Measurements from ENCODE around the gene ADORA2A. TPM values are rescaled to one million over a fixed set of nuclear protein-coding genes. Genes with fewer than 3 reads are reported as not detected.

ADORA2A gene
- total and polyA plus RNA-seq, 9 donors: 8.1 to 15.5 (median 11.3) TPM

DNA sequence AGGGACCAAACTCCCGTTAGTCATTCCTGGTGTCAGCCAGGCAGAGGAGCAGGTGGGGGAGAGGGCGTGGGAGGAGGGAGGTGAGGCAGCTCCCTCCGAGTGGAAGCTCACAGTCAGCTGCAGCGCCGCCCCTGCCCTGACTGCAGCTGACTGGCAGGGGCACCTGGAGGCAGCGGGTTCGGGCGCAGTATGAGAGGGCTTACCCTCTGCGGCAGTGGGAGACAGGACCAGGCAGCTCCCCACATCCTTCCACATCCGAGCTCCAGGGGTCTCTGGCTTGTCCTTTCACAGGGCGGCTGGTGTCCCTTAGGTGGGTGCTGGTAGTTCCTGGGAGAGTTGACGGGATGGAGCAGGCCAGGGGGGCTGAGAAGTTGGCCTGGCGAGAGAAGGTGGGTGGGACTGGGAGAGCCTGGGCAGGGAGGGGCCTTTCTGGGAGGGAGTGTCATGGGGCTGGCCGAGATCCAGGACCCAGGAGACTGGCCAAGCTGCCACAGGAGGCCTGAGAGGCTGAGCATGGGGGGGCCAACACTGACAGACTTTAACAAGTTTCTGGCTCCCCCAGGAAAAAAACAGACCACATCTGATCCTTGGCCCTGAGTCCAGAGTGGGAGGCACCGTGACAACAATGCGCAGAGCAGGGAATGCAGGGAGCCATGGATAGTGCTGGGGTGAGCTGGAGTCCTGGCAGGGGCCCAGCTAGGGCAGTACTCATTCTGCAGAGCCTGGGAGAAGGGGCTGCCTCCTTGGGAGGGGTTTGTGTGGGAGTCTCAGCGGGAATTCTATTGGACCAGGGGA lies 4.9 kb downstream of the ADORA2A start:
- Histone ChIP-seq H3K27ac (ENCODE audit: low read length) (peak overlapping the region; percentile 94), H3K4me3 (ENCODE audit: low read length) (no peak overlapping the region), H3K9me3 (replicated peaks; ENCODE audit: control insufficient read depth, low read depth, low read length) (no peaks in the 10 kb centered on the region), H3K36me3 (ENCODE audit: control insufficient read depth, insufficient read depth, low read length) (peaks cover 7% of the 10 kb centered on the region), H3K4me1 (ENCODE audit: control insufficient read depth, insufficient read depth, low read length) (peaks cover 92% of the 10 kb centered on the region), H3K27me3 (ENCODE audit: control insufficient read depth, insufficient read depth, low read length) (peaks cover 2% of the 10 kb centered on the region)
- 43% methylated on average over 9 of the region's 17 CpGs for whole genome bisulfite sequencing (ENCODE audit: insufficient coverage)
- peak; percentile 91 for DNase-seq

GRCh38 chr22:24433001-24433827 lies 5.8 kb downstream of the ADORA2A start:
- peaks cover 97% of the 10 kb centered on the region for H3K4me1 ChIP-seq (ENCODE audit: control insufficient read depth, insufficient read depth, low read length)
- H3K27ac ChIP-seq (ENCODE audit: low read length): peak overlapping the region; percentile 94
- DNase-seq: no peak
- H3K9me3 ChIP-seq (replicated peaks; ENCODE audit: control insufficient read depth, low read depth, low read length): no peaks in the 10 kb centered on the region
- H3K36me3 ChIP-seq (ENCODE audit: control insufficient read depth, insufficient read depth, low read length): peaks cover 7% of the 10 kb centered on the region
- 87% methylated on average over 31 of the region's 34 CpGs for WGBS (ENCODE audit: insufficient coverage)
- no peaks in the 10 kb centered on the region for H3K27me3 ChIP-seq (ENCODE audit: control insufficient read depth, insufficient read depth, low read length)
- no peak overlapping the region for H3K4me3 ChIP-seq (ENCODE audit: low read length)

- DNase-seq: peak; percentile 96
- 54% methylated on average over 6 of the region's 12 CpGs for WGBS (ENCODE audit: insufficient coverage)
- H3K27ac ChIP-seq (ENCODE audit: low read length): peak overlapping the region; percentile 94
- peaks cover 7% of the 10 kb centered on the region for H3K36me3 ChIP-seq (ENCODE audit: control insufficient read depth, insufficient read depth, low read length)
- H3K4me3 ChIP-seq (ENCODE audit: low read length): no peak overlapping the region
- no peaks in the 10 kb centered on the region for H3K9me3 ChIP-seq (replicated peaks; ENCODE audit: control insufficient read depth, low read depth, low read length)
- no peaks in the 10 kb centered on the region for H3K27me3 ChIP-seq (ENCODE audit: control insufficient read depth, insufficient read depth, low read length)
- peaks cover 91% of the 10 kb centered on the region for H3K4me1 ChIP-seq (ENCODE audit: control insufficient read depth, insufficient read depth, low read length)
Observed at GRCh38 chr22:24433828-24434470, 6.5 kb downstream of the ADORA2A start.

- peak overlapping the region; percentile 94 for H3K27ac ChIP-seq (ENCODE audit: low read length)
- 39% methylated on average over 13 of the region's 16 CpGs for WGBS (ENCODE audit: insufficient coverage)
Observed at GRCh38 chr22:24434471-24435322, 7.3 kb downstream of the ADORA2A start.

GRCh38 chr22:24435323-24435645 lies 7.9 kb downstream of the ADORA2A start:
- H3K27me3 ChIP-seq (ENCODE audit: control insufficient read depth, insufficient read depth, low read length): no peaks in the 10 kb centered on the region
- H3K27ac ChIP-seq (ENCODE audit: low read length): peak overlapping the region; percentile 94
- H3K4me1 ChIP-seq (ENCODE audit: control insufficient read depth, insufficient read depth, low read length): peaks cover 86% of the 10 kb centered on the region
- H3K4me3 ChIP-seq (ENCODE audit: low read length): no peak overlapping the region
- peaks cover 7% of the 10 kb centered on the region for H3K36me3 ChIP-seq (ENCODE audit: control insufficient read depth, insufficient read depth, low read length)
- H3K9me3 ChIP-seq (replicated peaks; ENCODE audit: control insufficient read depth, low read depth, low read length): no peaks in the 10 kb centered on the region
- WGBS (ENCODE audit: insufficient coverage): no CpG with 5 or more reads among the region's 2 CpGs
- DNase-seq: no peak

More at GRCh38 chr22:24434471-24435322, 7.3 kb downstream of the ADORA2A start:
- Histone ChIP-seq H3K9me3 (replicated peaks; ENCODE audit: control insufficient read depth, low read depth, low read length) (no peaks in the 10 kb centered on the region), H3K4me1 (ENCODE audit: control insufficient read depth, insufficient read depth, low read length) (peaks cover 86% of the 10 kb centered on the region), H3K4me3 (ENCODE audit: low read length) (no peak overlapping the region), H3K36me3 (ENCODE audit: control insufficient read depth, insufficient read depth, low read length) (peaks cover 7% of the 10 kb centered on the region), H3K27me3 (ENCODE audit: control insufficient read depth, insufficient read depth, low read length) (no peaks in the 10 kb centered on the region)
- peak; percentile 99 for DNase-seq

GRCh38 chr22:24435861-24436371 lies 8.5 kb downstream of the ADORA2A start:
- Histone ChIP-seq H3K9me3 (replicated peaks; ENCODE audit: control insufficient read depth, low read depth, low read length) (no peaks in the 10 kb centered on the region), H3K4me3 (ENCODE audit: low read length) (no peak overlapping the region), H3K36me3 (ENCODE audit: control insufficient read depth, insufficient read depth, low read length) (peaks cover 12% of the 10 kb centered on the region), H3K27me3 (ENCODE audit: control insufficient read depth, insufficient read depth, low read length) (no peaks in the 10 kb centered on the region), H3K4me1 (ENCODE audit: control insufficient read depth, insufficient read depth, low read length) (peaks cover 86% of the 10 kb centered on the region), H3K27ac (ENCODE audit: low read length) (peak overlapping the region; percentile 94)
- peak; percentile 80 for DNase-seq
- WGBS (ENCODE audit: insufficient coverage): 35% methylated on average over 9 of the region's 13 CpGs

GRCh38 chr22:24436553-24436952 lies 9.2 kb downstream of the ADORA2A start:
- Histone ChIP-seq H3K4me1 (ENCODE audit: control insufficient read depth, insufficient read depth, low read length) (peaks cover 86% of the 10 kb centered on the region), H3K36me3 (ENCODE audit: control insufficient read depth, insufficient read depth, low read length) (peaks cover 19% of the 10 kb centered on the region), H3K27ac (ENCODE audit: low read length) (peak overlapping the region; percentile 94), H3K27me3 (ENCODE audit: control insufficient read depth, insufficient read depth, low read length) (no peaks in the 10 kb centered on the region), H3K9me3 (replicated peaks; ENCODE audit: control insufficient read depth, low read depth, low read length) (no peaks in the 10 kb centered on the region), H3K4me3 (ENCODE audit: low read length) (no peak overlapping the region)
- no peak for DNase-seq
- WGBS (ENCODE audit: insufficient coverage): 94% methylated on average over 2 of the region's 3 CpGs

DNA sequence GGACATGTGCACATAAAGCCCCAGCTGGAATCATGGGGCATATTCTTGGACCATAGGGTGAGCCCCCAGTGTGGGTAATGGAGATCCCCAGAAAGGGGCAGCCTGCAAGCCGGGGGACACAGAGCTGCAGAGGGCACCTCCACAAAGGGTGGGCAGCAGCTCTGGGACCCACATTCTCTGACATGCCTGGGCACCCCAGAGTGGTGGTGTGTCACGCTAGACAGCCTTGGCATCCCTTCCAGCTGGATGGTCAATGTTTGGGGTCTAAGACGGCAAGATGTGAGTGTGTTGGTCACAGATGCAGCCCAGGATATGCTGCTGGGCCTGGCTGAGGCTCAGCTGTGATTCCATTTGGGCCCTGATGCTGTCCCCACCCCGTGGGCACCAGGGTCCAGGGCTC lies 9.7 kb downstream of the ADORA2A start:
- Histone ChIP-seq H3K9me3 (replicated peaks; ENCODE audit: control insufficient read depth, low read depth, low read length) (no peaks in the 10 kb centered on the region), H3K36me3 (ENCODE audit: control insufficient read depth, insufficient read depth, low read length) (peaks cover 20% of the 10 kb centered on the region), H3K4me1 (ENCODE audit: control insufficient read depth, insufficient read depth, low read length) (peaks cover 86% of the 10 kb centered on the region), H3K27me3 (ENCODE audit: control insufficient read depth, insufficient read depth, low read length) (no peaks in the 10 kb centered on the region), H3K27ac (ENCODE audit: low read length) (no peak overlapping the region), H3K4me3 (ENCODE audit: low read length) (no peak overlapping the region)
- DNase-seq: no peak
- 87% methylated on average over 3 of the region's 4 CpGs for WGBS (ENCODE audit: insufficient coverage)

GRCh38 chr22:24437741-24438328 lies 10.4 kb downstream of the ADORA2A start:
- 73% methylated on average over 3 of the region's 5 CpGs for WGBS (ENCODE audit: insufficient coverage)
- H3K27me3 ChIP-seq (ENCODE audit: control insufficient read depth, insufficient read depth, low read length): no peaks in the 10 kb centered on the region
- H3K4me3 ChIP-seq (ENCODE audit: low read length): no peak overlapping the region
- H3K4me1 ChIP-seq (ENCODE audit: control insufficient read depth, insufficient read depth, low read length): peaks cover 84% of the 10 kb centered on the region
- H3K36me3 ChIP-seq (ENCODE audit: control insufficient read depth, insufficient read depth, low read length): peaks cover 25% of the 10 kb centered on the region
- no peaks in the 10 kb centered on the region for H3K9me3 ChIP-seq (replicated peaks; ENCODE audit: control insufficient read depth, low read depth, low read length)
- peak overlapping the region; percentile 13 for H3K27ac ChIP-seq (ENCODE audit: low read length)
- DNase-seq: no peak

Measured in muscle of leg (tissue), 11 donors.